Stimulated activated effector memory CD8-positive, alpha-beta T cell treated with anti-CD3 and anti-CD28 coated beads, Interleukin-12 subunit alpha, Interleukin-12 subunit beta, amount 100 ng/mL, for 72 hours (primary cell): ENCODE measurements around the gene SLC7A9.
"Not testable (repeated sequence)": the region's sequence is repeated elsewhere in the genome, so short reads cannot be mapped to it uniquely, and the experiment has no call there.

Experiments
- ATAC-seq: fragments of 150-1000 bp; cut with Tn5 transposase; 2 replicates; pipeline ENCODE4 v1.10.0; 2021
- DNase-seq, 2 donors: peaks; one replicate each; pipeline ENCODE4 v3.0.0; 2021 to 2022; ENCODE audit warnings: low spot score in 2 of 2
- H3K27ac Mint-ChIP-seq: one replicate; pipeline ENCODE4 v1.8.0; 2022; ENCODE audit warnings: mild to moderate bottlenecking, mixed read lengths
- H3K36me3 Mint-ChIP-seq: one replicate; pipeline ENCODE4 v1.8.0; 2022; ENCODE audit warnings: mild to moderate bottlenecking, mixed read lengths
- H3K4me1 Mint-ChIP-seq: one replicate; pipeline ENCODE4 v1.8.0; 2022; ENCODE audit warnings: mixed read lengths
- H3K4me3 Mint-ChIP-seq: one replicate; pipeline ENCODE4 v1.8.0; 2022; ENCODE audit warnings: mild to moderate bottlenecking, mixed read lengths
- H3K9me3 Mint-ChIP-seq: one replicate; pipeline ENCODE4 v1.8.0; 2022; ENCODE audit warnings: mixed read lengths

The SLC7A9 gene

DNA sequence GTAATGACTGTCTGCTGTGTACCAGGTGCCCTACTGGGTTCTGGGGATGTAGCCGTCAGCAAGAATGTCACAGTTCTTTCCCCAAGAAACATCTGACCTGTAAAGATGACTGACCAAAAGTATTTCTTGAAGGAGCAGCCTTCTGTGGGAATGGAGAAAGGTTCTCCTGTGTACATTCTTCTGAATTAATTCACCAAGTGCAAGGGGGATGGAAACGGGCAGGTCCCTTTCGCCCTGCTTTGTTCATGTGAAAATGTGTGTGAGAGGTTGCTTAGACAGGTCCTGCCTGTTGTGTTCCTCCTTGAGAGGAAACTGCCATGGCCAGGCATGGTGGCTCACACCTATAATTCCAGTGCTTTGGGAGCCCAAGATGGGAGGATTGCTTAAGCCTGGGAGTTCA, 57.0 kb downstream of the SLC7A9 start:
- Mint-ChIP-seq H3K36me3 (no peaks in the 10 kb centered on the region), H3K4me1 (peaks cover 7% of the 10 kb centered on the region), H3K27ac (no peak overlapping the region), H3K4me3 (no peak overlapping the region), H3K9me3 (no peaks in the 10 kb centered on the region)
- ATAC-seq (no peak), DNase-seq (no peak)

DNA sequence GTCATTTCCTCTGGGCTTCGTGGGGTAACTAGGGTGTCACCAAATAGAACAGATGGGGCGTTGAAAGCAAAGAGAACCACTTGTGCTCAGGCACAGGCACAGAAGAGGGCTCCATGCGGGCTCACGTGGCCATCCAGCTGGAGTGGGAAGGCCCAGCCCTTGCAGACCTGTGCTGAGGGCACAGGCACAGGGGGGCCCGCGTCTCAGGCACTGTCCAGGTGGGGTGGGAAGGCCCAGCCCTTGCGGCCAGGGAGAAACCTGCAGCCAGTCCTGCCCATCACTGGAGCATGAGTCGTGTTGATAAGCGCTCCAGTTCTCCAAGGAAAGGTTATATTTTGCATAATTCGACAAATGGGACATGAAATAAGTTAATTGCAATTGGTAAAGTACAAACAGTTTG, 57.5 kb downstream of the SLC7A9 start:
- Mint-ChIP-seq H3K27ac (no peak overlapping the region), H3K4me3 (no peak overlapping the region), H3K4me1 (peaks cover 7% of the 10 kb centered on the region), H3K9me3 (no peaks in the 10 kb centered on the region), H3K36me3 (no peaks in the 10 kb centered on the region)
- no peak for DNase-seq
- ATAC-seq = no peak

DNA sequence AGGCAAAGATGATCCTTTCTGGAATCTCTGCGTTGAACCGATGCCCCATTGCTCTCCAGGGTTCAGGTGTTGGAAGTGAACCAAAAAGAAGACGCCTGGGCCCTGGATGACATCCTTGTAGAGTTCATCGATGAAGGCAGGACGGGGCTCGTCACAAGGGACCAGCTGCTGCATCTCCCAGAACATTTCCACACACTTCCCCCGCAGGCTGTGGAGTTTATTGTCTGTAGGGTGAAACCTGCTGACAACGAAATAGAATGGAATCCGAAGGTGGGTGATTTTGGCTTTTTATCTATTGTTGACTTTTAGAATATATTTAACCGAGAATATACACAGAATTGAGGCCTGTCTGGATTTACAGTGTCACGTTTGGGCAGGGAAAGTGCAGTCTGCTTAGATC, 58.4 kb downstream of the SLC7A9 start:
- DNase-seq = no peak
- H3K4me3 Mint-ChIP-seq = no peak overlapping the region
- no peak for ATAC-seq
- no peaks in the 10 kb centered on the region for H3K9me3 Mint-ChIP-seq
- no peaks in the 10 kb centered on the region for H3K36me3 Mint-ChIP-seq
- H3K27ac Mint-ChIP-seq = no peak overlapping the region
- H3K4me1 Mint-ChIP-seq = peaks cover 7% of the 10 kb centered on the region

DNA sequence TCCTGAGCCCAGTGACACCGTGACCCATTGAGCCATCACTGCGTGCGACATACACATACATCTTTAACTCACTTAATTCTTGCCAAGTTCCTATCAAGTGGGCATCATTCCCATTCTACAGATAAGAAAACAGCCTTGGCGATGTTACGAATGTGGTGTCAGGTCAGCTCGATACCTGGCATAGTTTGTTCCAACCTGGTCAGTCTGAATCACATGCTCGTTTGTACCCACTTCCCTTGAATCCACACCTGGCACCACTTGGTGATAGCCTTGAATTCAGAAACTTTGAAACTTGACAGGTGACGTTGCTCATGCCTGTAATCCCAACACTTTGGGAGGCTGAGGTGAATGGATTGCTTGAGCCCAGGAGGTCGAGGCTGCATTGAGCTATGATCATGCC, 59.1 kb downstream of the SLC7A9 start:
- DNase-seq = no peak
- Mint-ChIP-seq H3K36me3 (no peaks in the 10 kb centered on the region), H3K4me1 (peaks cover 7% of the 10 kb centered on the region), H3K27ac (no peak overlapping the region), H3K9me3 (no peaks in the 10 kb centered on the region), H3K4me3 (no peak overlapping the region)
- no peak for ATAC-seq

DNA sequence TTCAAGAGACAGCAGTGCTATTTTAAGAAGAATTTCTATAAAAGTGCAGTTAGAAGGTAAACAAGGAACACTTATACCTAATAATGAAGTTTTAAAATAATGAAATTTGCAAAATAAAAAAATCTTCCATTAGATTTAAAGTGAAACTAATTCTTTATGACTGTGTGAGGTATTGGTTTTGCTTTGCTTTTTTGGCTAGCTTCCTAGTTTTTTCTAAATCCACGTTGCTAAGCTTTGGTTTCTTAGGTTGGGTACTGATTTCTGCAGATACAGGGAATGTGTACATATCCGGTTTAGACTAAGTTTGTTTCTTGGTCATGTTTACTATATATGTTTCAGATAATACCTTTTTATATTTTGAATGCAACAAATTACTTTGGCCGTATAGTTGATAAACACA, 59.8 kb downstream of the SLC7A9 start:
- Mint-ChIP-seq H3K4me1 (peaks cover 7% of the 10 kb centered on the region), H3K9me3 (no peaks in the 10 kb centered on the region), H3K36me3 (no peaks in the 10 kb centered on the region), H3K27ac (no peak overlapping the region), H3K4me3 (no peak overlapping the region)
- ATAC-seq (no peak), DNase-seq (no peak)

- no peak overlapping the region for H3K27ac Mint-ChIP-seq
- H3K9me3 Mint-ChIP-seq = no peaks in the 10 kb centered on the region
- H3K4me1 Mint-ChIP-seq = peaks cover 7% of the 10 kb centered on the region
- H3K36me3 Mint-ChIP-seq = no peaks in the 10 kb centered on the region
- peak; percentile 21 for ATAC-seq
- DNase-seq = no peak
- H3K4me3 Mint-ChIP-seq = no peak overlapping the region
These were observed 60.3 kb downstream of the SLC7A9 start for GRCh38 chr19:32809254-32809653.

DNA sequence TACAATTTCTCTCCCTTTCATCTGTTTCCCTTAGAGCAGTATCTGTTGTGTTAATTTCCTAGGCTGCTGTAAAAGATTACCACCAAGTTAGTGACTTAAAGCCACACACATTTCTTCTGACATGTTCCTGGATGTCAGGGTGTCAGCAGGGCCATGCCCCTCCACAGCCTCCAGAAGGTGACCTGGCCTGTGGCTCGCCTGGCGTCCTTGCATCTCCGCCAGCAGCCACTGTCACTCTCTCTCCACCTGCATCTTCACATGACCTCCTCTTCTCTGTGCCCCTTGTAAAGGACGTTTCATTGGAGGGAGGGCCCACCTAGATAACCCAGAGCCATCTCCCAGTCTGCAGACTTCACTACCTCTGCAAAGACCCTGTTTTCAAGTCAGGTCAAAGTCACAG, 61.3 kb downstream of the SLC7A9 start:
- H3K36me3 Mint-ChIP-seq = no peaks in the 10 kb centered on the region
- no peak overlapping the region for H3K4me3 Mint-ChIP-seq
- H3K27ac Mint-ChIP-seq = no peak overlapping the region
- DNase-seq = no peak
- H3K9me3 Mint-ChIP-seq = no peaks in the 10 kb centered on the region
- peaks cover 7% of the 10 kb centered on the region for H3K4me1 Mint-ChIP-seq
- no peak for ATAC-seq

GRCh38 chr19:32802840-32803239, 66.7 kb downstream of the SLC7A9 start:
- ATAC-seq = no peak
- no peak for DNase-seq
- Mint-ChIP-seq H3K4me1 (no peaks in the 10 kb centered on the region), H3K4me3 (no peak overlapping the region), H3K36me3 (no peaks in the 10 kb centered on the region), H3K27ac (no peak overlapping the region), H3K9me3 (no peaks in the 10 kb centered on the region)

- H3K27ac Mint-ChIP-seq = no peak overlapping the region
- H3K36me3 Mint-ChIP-seq = no peaks in the 10 kb centered on the region
- DNase-seq = no peak
- H3K9me3 Mint-ChIP-seq = no peaks in the 10 kb centered on the region
- peaks cover 1% of the 10 kb centered on the region for H3K4me1 Mint-ChIP-seq
- ATAC-seq = no peak
- H3K4me3 Mint-ChIP-seq = no peak overlapping the region
These were observed 68.8 kb downstream of the SLC7A9 start for GRCh38 chr19:32800754-32801153.

GRCh38 chr19:32800191-32800590, 69.4 kb downstream of the SLC7A9 start:
- H3K36me3 Mint-ChIP-seq = no peaks in the 10 kb centered on the region
- DNase-seq (no peak), ATAC-seq (no peak)
- peaks cover 6% of the 10 kb centered on the region for H3K4me1 Mint-ChIP-seq
- H3K27ac Mint-ChIP-seq = no peak overlapping the region
- no peaks in the 10 kb centered on the region for H3K9me3 Mint-ChIP-seq
- no peak overlapping the region for H3K4me3 Mint-ChIP-seq

DNA sequence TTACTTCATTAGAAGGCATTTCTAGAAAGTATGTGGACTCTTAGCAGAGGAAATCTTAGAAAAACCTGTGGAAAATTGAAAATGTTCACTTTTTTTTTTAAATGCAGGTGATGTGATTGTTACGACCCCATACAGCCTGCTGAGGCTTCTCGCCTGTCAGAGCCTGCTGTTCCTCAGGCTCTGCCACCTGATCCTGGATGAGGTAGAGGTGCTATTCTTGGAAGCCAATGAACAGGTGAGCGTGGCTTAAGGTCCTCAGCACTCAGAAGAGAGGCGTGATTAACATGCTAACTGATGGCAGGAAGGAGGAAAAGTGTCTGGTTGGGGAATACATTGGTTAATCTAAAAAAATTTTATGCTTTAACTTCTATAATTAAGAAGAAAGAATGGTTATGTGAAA, 71.4 kb downstream of the SLC7A9 start:
- H3K4me1 Mint-ChIP-seq = peaks cover 17% of the 10 kb centered on the region
- no peak overlapping the region for H3K4me3 Mint-ChIP-seq
- no peak for DNase-seq
- no peak overlapping the region for H3K27ac Mint-ChIP-seq
- no peaks in the 10 kb centered on the region for H3K36me3 Mint-ChIP-seq
- no peaks in the 10 kb centered on the region for H3K9me3 Mint-ChIP-seq
- ATAC-seq = no peak

DNA sequence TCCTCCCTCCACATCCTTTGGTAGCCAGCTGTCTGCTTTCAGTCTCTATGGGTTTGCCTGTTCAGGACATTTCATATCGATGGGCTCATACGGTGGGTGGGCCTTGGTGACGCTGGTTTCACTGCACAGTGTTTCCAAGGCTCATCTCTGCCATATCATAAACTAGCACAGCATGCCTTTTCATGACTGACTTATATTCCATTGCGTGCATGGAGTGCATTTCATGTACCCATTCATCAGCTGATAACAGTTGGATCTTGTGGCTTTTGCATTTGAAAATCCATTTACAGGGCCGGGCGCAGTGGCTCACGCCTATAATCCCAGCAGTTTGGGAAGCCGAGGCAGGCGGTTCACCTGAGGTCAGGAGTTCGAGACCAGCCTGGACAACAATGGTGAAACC, 80.1 kb downstream of the SLC7A9 start:
- Mint-ChIP-seq H3K4me1 (peaks cover 4% of the 10 kb centered on the region), H3K36me3 (no peaks in the 10 kb centered on the region), H3K4me3 (no peak overlapping the region), H3K9me3 (no peaks in the 10 kb centered on the region), H3K27ac (no peak overlapping the region)
- DNase-seq = no peak
- ATAC-seq = no peak

DNA sequence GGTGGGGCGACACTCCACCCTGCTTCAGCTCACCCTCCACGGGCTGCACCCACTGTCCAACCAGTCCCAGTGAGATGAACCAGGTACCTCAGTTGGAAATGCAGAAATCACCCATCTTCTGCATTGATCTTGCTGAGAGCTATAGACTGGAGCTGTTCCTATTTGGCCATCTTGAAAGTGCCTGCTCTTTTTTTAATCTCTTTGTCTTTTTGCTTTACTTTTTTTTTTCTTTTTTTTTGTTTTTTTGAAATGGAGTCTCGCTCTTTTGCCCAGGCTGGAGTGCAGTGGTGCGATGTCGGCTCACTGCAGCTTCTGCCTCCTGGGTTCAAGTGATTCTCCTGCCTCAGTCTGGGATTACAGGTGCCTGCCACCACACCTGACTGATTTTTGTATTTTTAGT, 81.7 kb downstream of the SLC7A9 start:
- H3K27ac Mint-ChIP-seq, H3K9me3 Mint-ChIP-seq, H3K36me3 Mint-ChIP-seq, DNase-seq, ATAC-seq, H3K4me3 Mint-ChIP-seq, H3K4me1 Mint-ChIP-seq: not testable (repeated sequence)

DNA sequence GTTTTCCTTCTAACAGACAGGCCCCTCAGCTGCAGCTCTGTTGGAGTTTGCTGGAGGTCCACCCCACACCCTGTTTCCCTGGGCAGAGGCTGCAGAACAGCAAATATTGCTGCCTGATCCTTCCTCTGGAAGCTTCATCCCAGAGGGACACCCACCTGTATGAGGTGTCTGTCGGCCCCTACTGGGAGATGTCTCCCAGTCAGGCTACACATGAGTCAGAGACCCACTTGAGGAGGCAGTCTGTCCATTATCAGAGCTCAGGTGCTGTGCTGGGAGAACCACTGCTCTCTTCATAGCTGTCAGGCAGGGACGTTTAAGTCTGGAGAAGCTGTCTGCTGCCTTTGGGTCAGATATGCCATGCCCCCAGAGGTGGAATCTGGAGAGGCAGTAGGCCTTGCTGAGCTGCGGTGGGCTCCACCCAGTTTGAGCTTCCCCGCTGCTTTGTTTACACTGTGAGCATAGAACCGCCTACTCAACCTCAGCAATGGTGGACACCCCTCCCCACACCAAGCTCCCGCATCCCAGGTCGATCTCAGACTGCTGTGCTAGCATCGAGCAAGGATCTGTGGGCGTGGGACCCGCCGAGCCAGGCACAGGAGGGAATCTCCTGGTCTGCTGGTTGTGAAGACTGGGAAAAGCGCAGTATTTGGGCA, 82.3 kb downstream of the SLC7A9 start:
- DNase-seq, H3K36me3 Mint-ChIP-seq, H3K9me3 Mint-ChIP-seq, H3K4me1 Mint-ChIP-seq, ATAC-seq, H3K27ac Mint-ChIP-seq, H3K4me3 Mint-ChIP-seq: not testable (repeated sequence)

- not testable (repeated sequence) for H3K4me3 Mint-ChIP-seq, H3K9me3 Mint-ChIP-seq, DNase-seq, H3K36me3 Mint-ChIP-seq, H3K4me1 Mint-ChIP-seq, H3K27ac Mint-ChIP-seq, ATAC-seq
These were observed 87.5 kb downstream of the SLC7A9 start for GRCh38 chr19:32782089-32782488.

DNA sequence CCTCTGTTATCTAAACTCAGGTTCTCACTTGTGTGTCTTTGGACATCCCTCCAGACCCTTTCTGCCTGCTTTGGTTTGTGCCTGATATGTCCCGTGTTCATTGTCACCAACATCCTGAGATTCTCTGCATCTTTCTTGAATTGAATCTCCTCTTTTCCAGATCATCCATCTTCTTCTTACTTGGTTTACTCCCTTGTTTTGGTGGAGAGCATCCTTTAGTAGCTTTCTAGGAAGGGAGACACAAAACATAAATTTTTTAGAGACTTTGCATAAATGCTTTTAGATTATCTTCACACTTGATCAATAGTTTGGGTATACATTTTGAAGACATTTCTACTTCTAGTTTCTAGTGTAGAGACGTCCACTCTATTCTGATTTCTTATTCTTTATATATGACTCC, 88.3 kb downstream of the SLC7A9 start:
- no peak overlapping the region for H3K27ac Mint-ChIP-seq
- DNase-seq (no peak), ATAC-seq (no peak)
- peaks cover 6% of the 10 kb centered on the region for H3K9me3 Mint-ChIP-seq
- no peaks in the 10 kb centered on the region for H3K36me3 Mint-ChIP-seq
- H3K4me3 Mint-ChIP-seq = no peak overlapping the region
- no peaks in the 10 kb centered on the region for H3K4me1 Mint-ChIP-seq
